Coronary artery (tissue), 2 donors: ENCODE results near the gene CA6.
A peak's percentile ranks its signal among the peaks of the same experiment; 100 is the strongest.

Source experiments
- DNase-seq: peaks from one replicate; pipeline ENCODE4 v3.0.0-alpha.2; 2017; ENCODE audit warnings: low spot score
- H3K27ac ChIP-seq, 2 donors: fragments of 200-600 bp; sonication (generic); one replicate each; pipeline ENCODE4 v1.5.1; 2016 to 2019
- H3K4me3 ChIP-seq: fragments of 200-600 bp; sonication (generic); 2 replicates; pipeline ENCODE4 v1.5.1; 2016; ENCODE audit warnings: mild to moderate bottlenecking, moderate library complexity
- TF ChIP-seq, protein P1 (sequence below): fragments of 200-600 bp; sonication (generic); IDR thresholded peaks from one replicate; pipeline ENCODE4 v1.5.1; 2019; ENCODE audit warnings: antibody characterized with exemption

The CA6 gene

DNA sequence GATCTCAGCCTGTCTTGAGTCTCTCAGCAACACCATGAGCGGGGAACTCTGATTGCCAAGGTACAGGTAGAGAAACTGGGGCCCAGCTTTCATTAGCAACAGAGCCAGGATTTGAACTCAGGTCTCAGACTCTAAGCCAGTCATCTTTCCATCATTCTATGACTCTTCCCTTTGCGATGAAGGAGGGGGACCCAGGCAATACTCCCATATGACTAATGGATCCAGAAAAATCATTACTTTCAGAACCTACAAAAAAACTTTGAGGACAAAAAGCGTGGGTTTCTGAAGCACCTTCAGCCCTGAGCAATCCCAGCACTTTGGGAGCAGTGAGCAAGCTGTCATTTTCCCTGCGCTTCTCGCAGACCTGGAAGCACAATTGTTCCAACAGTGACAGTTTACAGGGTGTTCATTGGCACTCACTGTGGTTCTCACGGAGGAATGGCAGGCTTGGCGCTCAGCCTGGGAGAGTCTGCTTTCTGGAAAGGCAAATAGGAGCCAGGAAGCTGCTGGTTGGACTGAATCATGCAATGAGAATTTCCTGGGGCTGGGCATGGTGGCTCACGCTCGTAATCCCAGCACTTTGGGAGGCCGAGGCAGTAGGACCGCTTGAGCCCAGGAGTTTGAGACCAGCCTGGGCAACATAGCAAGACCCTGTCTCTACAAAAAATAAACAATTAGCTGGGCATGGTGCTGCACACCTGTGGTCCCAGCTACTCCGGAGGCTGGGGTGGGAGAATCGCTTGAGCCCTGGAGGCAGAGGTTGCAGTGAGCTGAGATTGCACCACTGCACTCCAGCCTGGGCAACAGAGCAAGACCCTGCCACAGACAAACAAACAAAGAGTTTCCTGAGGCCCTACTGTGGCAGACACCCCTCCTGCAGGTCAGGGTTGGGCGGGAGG lies 40.5 kb downstream of the CA6 start:
- Histone ChIP-seq H3K27ac (peak overlapping the region; percentile 26 to 64), H3K4me3 (no peak overlapping the region)
- DNase-seq, result peak; percentile 85
- TF ChIP-seq, protein P1, sequence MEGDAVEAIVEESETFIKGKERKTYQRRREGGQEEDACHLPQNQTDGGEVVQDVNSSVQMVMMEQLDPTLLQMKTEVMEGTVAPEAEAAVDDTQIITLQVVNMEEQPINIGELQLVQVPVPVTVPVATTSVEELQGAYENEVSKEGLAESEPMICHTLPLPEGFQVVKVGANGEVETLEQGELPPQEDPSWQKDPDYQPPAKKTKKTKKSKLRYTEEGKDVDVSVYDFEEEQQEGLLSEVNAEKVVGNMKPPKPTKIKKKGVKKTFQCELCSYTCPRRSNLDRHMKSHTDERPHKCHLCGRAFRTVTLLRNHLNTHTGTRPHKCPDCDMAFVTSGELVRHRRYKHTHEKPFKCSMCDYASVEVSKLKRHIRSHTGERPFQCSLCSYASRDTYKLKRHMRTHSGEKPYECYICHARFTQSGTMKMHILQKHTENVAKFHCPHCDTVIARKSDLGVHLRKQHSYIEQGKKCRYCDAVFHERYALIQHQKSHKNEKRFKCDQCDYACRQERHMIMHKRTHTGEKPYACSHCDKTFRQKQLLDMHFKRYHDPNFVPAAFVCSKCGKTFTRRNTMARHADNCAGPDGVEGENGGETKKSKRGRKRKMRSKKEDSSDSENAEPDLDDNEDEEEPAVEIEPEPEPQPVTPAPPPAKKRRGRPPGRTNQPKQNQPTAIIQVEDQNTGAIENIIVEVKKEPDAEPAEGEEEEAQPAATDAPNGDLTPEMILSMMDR, result no peak

DNA sequence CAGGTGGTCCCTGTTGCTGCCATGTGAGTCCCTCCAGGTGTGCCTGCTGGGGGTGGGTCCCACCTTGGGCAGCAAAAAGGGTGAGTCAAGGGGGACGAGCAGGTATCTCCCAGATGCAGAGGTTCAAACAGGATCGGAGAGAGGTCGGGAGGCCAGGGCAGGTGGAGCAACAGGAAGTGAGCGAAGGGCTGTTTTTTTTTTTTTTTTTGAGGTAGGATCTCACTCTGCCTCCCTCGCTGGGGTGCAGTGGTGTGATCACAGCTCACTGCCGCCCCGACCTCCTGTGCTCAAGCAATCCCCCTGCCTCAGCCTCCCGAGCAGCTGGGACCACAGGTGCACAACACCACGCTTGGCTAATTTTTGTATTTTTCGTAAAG lies 41.1 kb downstream of the CA6 start:
- no peak for DNase-seq
- peak overlapping the region in 1 of 2 donors; percentile 64 for H3K27ac ChIP-seq
- TF ChIP-seq, protein P1, result no peak
- no peak overlapping the region for H3K4me3 ChIP-seq

DNA sequence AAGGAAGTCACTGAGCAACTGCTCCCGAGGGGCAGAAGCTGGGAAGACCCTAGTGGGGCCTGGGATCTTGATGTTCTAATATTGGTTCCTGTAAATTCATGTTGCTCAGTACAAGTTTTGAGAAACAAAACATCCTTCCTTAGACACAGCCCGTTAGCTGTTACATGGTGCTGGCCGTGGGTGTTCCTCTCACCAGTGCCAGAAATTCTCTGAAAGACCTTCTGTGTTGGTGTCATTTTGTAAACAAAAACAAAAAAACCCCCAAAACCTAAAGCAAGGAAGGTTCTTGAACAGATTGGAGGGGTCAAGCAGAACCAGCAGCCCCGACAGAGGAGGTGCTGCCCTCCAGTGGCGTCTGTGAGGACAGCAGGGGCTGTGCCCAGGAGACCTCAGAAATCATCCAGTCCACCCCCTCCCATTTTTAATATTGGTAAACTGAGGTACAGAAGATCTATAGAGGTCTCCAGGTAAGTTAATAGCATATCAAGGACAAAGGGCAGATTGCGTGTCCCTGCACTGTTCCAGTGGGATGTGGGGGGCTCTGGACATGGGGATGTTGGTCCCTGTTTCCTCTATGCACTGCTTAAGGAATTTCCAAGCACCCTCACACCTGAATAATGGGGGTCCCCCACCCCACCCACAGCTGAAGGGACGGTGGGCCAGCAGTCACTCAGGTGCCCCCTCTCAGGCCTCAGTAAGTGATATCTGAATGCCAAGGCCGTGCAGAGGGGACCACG lies 42.4 kb downstream of the CA6 start:
- H3K4me3 ChIP-seq, result no peak overlapping the region
- H3K27ac ChIP-seq, result peak overlapping the region in 1 of 2 donors; percentile 68
- TF ChIP-seq, protein P1, result peak; percentile 91
- no peak for DNase-seq

DNA sequence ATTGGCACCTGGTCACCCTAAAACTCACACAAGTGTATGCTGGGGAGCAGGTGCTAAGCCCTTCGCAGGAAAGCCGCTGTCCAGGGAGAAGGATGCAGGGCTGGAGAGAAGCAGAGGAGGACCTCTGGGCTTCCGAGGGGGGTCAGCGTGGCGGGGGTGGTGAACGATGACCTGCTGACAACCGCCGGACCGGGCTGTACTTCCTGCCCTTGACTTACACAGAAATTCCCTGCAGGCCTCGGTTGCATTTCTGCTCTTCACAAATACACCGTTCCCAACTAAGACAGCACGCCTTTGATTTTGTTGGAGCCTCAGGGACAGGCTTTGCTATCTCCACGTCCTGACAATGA lies 42.9 kb downstream of the CA6 start:
- TF ChIP-seq, protein P1, result no peak
- no peak for DNase-seq
- Histone ChIP-seq H3K4me3 (no peak overlapping the region), H3K27ac (no peak overlapping the region)

DNA sequence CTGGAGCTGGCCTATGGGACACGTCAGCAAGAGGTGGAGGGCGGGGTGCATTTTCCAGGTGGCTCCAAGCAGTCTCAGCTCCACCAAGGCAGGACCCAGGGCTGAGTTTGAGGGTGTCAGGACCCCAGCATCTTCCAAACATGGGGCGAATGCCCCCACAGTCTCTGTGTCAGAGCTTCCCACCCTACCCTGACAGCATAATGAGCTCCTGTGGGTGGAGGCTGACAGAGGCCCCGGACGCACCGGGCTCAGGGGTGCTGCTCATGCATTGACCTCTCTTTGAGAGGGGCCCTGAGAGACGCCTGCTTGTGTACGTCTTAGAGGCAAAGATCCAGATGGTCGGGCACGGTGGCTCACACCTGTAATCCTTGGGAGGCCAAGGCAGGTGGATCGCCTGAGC lies 43.4 kb downstream of the CA6 start:
- DNase-seq, result no peak
- Histone ChIP-seq H3K4me3 (no peak overlapping the region), H3K27ac (no peak overlapping the region)
- TF ChIP-seq, protein P1, result no peak

DNA sequence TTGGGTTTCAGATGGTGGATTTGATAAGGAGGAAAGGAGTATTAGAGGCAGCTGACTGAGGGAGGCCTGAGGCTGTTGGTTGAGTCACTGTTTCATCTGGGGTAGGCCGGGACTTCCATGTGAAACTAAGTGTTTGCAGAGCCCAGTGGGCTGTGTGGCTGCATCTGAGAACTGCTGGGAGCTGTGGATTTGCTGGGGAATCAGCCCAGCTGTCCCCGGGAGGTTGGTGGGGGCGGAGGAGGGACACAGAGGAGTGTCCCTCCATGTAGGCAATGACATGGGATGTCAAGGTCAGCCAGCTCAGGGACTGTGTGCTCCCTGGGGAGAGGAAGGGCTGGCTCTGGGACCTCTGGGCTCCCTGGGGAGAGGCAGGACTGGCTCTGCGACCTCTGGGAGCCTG lies 44.2 kb downstream of the CA6 start:
- DNase-seq, result no peak
- no peak overlapping the region for H3K27ac ChIP-seq
- TF ChIP-seq, protein P1, result no peak
- no peak overlapping the region for H3K4me3 ChIP-seq
